GM21717 (cell line): ENCODE measurements around the gene CACNA1I.

Experiments used
- ATAC-seq: cut with Tn5 transposase; IDR thresholded peaks from one replicate; pipeline ENCODE4 v1.9.1; 2021; ENCODE audit warnings: mild to moderate bottlenecking, moderate library complexity; ENCODE audit not compliant: unreplicated experiment

CACNA1I gene

DNA sequence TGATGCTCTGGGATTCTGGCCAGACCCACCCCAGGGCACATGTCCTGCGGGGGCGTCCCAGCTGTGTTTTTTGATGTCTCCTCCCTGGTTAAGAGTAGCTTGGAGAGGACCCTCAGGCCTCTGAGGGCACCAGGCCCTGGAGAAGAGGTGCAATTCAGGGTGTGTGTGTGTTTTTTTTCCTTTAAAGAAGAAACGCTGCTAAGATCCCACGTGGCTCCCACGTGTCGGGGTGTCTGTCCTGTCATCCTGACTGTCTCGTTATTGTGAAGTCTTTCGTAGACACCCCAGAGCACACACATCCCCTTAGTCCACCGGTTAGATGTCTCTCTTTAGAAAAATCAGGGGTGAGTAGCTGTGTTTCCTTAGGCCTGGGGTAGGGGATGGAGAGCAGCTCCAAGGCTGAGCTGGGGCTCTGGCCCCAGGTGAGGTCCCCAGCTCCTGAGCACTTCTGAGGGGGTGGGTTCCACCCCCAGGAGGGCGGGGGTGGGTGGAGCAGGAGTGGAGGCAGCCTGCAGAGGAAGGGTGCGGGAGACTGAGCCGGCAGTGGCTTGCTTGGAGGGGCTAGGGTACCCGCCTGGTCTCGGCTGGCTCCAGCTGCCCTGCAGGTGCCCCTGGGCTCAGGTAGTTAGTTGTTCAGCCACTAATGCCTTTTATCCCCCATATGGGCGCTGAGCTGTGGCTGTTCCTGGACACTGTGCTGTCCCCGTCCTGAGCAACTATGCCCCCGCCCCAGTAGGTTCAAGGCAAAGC lies 116.4 kb downstream of the CACNA1I start:
- no peak for ATAC-seq

GRCh38 chr22:39688186-39688785 lies 117.7 kb downstream of the CACNA1I start:
- no peak for ATAC-seq

DNA sequence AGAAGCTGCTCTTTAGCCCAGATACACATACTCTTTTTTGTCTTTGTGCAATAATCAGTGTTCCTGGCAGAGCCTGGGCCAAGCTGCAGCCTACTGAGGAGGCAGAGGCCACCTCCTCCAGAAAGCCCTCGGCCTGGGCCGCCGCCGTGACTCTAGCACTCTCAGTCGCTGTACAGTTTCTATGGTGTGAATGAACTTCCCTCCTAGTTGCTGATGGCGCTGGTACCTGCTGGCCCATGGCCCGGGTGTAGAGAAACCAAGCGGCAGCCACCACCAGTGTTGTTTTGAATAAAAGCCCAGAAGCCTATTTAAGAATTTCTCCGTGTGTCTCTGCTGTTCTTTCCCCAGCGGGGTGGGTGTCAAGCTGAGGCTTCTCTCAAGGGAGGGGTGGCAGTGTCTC lies 118.9 kb downstream of the CACNA1I start:
- ATAC-seq, result no peak

GRCh38 chr22:39690881-39691605 lies 120.5 kb downstream of the CACNA1I start:
- no peak for ATAC-seq

GRCh38 chr22:39693943-39694500 lies 123.5 kb downstream of the CACNA1I start:
- no peak for ATAC-seq

DNA sequence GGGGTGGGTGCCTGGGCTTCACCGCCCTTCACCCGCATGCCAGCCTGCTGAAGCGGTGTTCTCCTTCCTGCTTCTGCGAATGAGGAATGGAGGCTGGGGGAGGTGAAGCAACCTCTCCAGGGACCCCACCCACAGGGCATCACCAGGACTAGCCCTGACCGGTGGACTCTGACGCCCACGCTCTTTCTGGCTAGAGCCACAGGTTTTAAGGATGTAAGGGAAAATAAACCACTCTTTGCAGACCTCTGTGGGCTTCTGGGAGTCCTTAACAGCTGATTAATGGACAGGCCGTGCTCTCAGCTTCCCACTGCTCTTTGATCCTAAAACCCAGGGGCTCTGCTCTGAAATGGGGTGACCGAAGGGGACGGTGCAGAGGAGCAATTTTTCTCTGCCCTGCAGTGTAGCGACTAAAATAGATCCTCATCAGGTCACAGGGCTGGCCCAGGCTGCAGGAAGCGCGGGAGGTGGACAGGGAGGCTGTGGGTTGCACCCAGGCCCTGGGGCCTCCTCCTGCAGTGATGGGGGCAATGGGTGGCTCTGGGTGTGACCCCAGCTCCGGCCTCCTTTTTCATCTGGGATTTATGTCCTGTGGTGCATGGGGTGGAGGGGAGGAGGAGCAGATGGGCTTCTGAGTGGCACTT lies 127.4 kb downstream of the CACNA1I start:
- no peak for ATAC-seq

GRCh38 chr22:39699631-39700360 lies 129.2 kb downstream of the CACNA1I start:
- ATAC-seq, result no peak

DNA sequence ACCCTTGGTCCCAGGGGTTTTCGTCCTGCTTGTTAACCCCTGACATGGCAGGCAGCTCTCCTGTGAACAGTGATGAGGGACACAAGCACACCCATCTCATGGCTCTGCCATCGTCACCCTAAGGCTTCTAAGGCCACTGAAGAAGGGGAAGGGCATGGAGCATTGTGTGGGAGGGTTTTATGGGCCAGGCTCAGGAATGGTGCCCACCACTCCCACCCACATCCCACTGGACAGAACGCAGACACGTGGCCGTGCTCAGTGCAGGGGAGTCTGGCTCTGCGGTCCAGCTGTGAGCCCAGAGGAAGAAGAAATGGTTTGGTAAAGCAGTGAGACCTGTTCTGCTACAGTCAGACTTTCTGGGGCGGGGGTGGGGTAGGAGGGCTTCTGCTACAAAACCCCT lies 130.0 kb downstream of the CACNA1I start:
- ATAC-seq, result no peak

- ATAC-seq, result no peak
Observed at GRCh38 chr22:39703091-39703490, 132.5 kb downstream of the CACNA1I start.

DNA sequence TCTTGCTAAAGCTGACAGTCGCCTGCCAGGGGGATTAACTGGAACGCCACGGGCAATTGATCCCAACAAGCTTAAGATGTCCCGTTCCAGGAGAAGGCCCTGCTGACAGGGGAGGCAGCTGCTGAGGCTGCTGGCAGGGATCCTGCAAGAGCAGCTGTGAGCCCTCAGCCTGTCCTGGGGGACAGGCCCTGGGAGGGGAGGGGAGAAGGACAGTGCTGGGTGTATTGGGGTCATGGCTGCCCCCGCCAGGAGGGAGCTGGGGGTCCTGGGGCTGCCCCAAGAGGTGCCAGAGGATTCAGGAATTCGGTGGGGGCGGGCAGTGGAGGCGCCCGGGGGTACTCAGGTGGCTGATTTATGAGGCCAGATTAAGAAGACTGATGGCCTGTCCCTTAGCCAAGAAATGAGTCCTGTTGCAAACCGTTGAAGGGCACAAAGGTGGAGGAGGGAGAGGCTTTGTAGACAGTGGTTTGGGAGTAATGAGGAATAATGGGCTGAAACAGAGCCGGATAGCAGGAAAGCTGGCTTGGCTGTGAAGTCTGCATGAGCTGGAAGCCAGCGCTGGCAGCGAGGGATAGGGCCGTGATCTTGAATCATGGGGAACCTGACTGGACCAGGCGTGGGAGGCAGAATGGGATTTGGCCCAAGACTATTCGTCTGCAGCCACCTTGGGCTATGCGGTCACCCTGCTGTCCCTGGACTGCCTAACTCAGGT lies 133.5 kb downstream of the CACNA1I start:
- ATAC-seq, result no peak

DNA sequence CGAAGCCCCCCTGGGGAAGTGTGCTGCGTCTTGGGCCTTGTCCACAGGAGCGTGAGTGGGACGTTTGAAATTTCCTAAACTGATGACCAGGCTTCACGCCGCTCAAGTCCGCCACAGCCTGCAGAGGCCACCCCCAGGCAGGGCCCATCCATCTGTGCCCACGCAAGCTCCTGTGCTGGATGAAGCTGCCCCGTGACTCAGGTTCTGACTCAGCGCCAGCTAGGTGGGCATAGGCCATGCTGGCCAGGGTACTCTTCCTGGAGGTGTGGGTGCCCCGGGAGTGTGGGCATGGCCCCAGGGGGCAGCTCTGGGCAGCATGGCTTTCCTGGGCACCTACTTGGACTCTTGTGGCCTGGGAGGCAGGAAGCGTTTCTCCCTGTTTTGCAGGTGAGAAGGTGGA lies 134.8 kb downstream of the CACNA1I start:
- ATAC-seq, result no peak

DNA sequence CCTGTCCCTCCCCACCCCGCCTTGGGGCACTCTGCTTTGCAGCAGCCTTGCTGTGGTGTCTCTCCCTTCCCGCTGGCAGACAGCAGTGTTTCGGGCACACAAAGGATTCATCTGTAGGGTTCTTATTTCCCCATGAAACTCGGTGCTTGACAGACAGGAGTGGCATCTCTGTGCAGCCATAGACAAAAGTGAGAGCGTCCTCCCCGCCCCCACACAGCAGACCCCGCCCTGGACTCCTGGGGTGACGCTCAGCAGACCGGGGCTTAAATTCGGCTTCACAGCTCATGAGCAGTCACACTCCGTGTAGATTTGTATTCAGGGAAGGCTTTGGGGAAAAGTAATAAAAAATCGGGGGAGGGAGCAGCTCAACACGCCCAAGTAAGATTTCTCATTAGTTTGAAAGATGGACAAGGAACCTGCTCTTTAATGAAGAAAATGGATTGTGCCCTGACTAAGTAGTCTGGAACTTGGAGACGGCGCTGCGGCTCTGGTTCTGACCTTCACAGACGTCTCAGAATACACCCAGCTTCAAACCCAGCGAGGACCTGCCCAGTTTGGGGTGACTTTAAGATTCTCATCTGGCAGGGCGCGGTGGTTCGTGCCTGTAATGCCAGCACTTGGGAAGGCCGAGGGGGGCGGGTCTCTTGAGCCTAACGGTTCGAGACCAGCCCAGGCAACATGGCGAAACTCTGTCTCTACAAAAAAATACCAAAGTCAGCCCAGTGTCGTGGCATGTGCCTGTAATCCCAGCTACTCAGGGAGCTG lies 136.0 kb downstream of the CACNA1I start:
- ATAC-seq, result no peak

DNA sequence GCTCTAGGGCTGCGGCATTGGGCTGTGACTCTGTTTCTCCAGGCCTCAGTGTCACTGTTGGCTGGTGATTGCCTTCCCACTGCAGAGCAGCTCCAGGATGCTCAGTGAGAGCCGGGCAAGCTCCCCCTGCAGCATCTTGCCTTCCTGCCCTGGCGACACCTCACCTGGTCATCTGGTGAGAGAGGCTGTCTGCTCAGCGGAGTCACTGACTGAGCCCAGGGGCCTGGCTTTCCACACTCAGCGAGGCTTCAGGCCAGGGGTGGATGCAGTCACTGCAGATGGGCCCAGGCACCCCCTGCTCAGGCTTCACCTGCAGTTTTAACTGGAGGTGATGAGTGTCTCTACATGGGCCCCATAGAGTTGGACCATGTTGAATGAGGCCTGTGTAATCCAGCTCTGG lies 136.8 kb downstream of the CACNA1I start:
- no peak for ATAC-seq

GRCh38 chr22:39707816-39708215 lies 137.3 kb downstream of the CACNA1I start:
- no peak for ATAC-seq

- no peak for ATAC-seq
Observed at GRCh38 chr22:39710380-39711150, 140.0 kb downstream of the CACNA1I start.

GRCh38 chr22:39712081-39712480 lies 141.5 kb downstream of the CACNA1I start:
- no peak for ATAC-seq

GRCh38 chr22:39712751-39713525 lies 142.4 kb downstream of the CACNA1I start:
- ATAC-seq, result no peak
